K562 (cell line): Measurements from ENCODE around the gene SERINC5. TPM values are rescaled to one million over a fixed set of nuclear protein-coding genes. Genes with fewer than 3 reads are reported as not detected.

Experiments
- AFF1 ChIP-seq, 2 experiments: fragments of 450-650 bp; IDR thresholded peaks; 2 replicates each; pipeline ENCODE4 v1.6.1; 2018; ENCODE audit warnings: mild to moderate bottlenecking in 2 of 2, low read depth in 1 of 2; ENCODE audit not compliant: partially characterized antibody in 2 of 2
- ATF6 ChIP-seq: sonication (generic); formaldehyde crosslinking; IDR thresholded peaks from 2 replicates; pipeline ENCODE4 v1.4.0; 2020; ENCODE audit warnings: mild to moderate bottlenecking, missing genetic modification reagents
- DIDO1 ChIP-seq: fragments of 450-650 bp; IDR thresholded peaks from 2 replicates; pipeline ENCODE4 v1.6.1; 2016; ENCODE audit warnings: low read depth, missing biosample characterization, missing genetic modification characterization
- E4F1 ChIP-seq: fragments of 250-450 bp; sonication (Bioruptor Pico); IDR thresholded peaks from 2 replicates; pipeline ENCODE4 v1.5.0; 2021; ENCODE audit warnings: mild to moderate bottlenecking, borderline replicate concordance
- ETV1 ChIP-seq: fragments of 450-650 bp; conservative IDR thresholded peaks from 2 replicates; pipeline ENCODE4 v1.6.1; 2016; ENCODE audit warnings: missing genetic modification characterization, control low read depth, low read depth, missing compliant biosample characterization
- GTF2A2 ChIP-seq: IDR thresholded peaks from 2 replicates; pipeline ENCODE4 v1.6.1; 2016; ENCODE audit warnings: mild to moderate bottlenecking, missing genetic modification characterization, missing compliant biosample characterization
- HMG20B ChIP-seq: fragments of 250-450 bp; sonication (Bioruptor Pico); IDR thresholded peaks from 2 replicates; pipeline ENCODE4 v1.5.0; 2021; ENCODE audit warnings: mild to moderate bottlenecking
- JUN ChIP-seq, 2 experiments: sonication (generic) in 1 of 2; formaldehyde crosslinking in 1 of 2; IDR thresholded peaks; 2 replicates each; pipeline versions ENCODE4 v1.6.1 to v1.8.0; 2012 to 2022; ENCODE audit warnings: borderline replicate concordance in 2 of 2, mild to moderate bottlenecking in 2 of 2, improper control_type of control experiment in 1 of 2, low read depth in 1 of 2, low read length in 1 of 2, missing genetic modification reagents in 1 of 2
- KLF16 ChIP-seq: IDR thresholded peaks from 2 replicates; pipeline ENCODE4 v1.6.1; 2016; ENCODE audit warnings: antibody characterized with exemption
- PHF20 ChIP-seq: fragments of 450-650 bp; IDR thresholded peaks from 2 replicates; pipeline ENCODE4 v1.6.1; 2018; ENCODE audit not compliant: partially characterized antibody
- RBM25 ChIP-seq: fragments of 200-400 bp; formaldehyde crosslinking; IDR thresholded peaks from 2 replicates; pipeline ENCODE4 v1.6.1; 2018; ENCODE audit warnings: low read length, low read depth, moderate library complexity; ENCODE audit not compliant: severe bottlenecking
- SFPQ ChIP-seq: fragments of 200-400 bp; formaldehyde crosslinking; IDR thresholded peaks from 2 replicates; pipeline ENCODE4 v1.6.1; 2017; ENCODE audit warnings: mild to moderate bottlenecking, low read depth, low read length, moderate library complexity
- XRCC3 ChIP-seq: fragments of 450-650 bp; IDR thresholded peaks from 2 replicates; pipeline ENCODE4 v1.6.1; 2017; ENCODE audit warnings: mild to moderate bottlenecking, moderate library complexity
- ZBTB17 ChIP-seq: fragments of 450-650 bp; formaldehyde crosslinking; IDR thresholded peaks from 2 replicates; pipeline ENCODE4 v1.4.0; 2020; ENCODE audit warnings: mild to moderate bottlenecking
- ZNF146 ChIP-seq: IDR thresholded peaks from one replicate; pipeline ENCODE4 v1.6.1; 2018; ENCODE audit warnings: missing compliant biosample characterization; ENCODE audit not compliant: unreplicated experiment
- ZNF717 ChIP-seq: fragments of 250-450 bp; sonication (Bioruptor Pico); IDR thresholded peaks from 2 replicates; pipeline ENCODE4 v1.5.0; 2021
- polyA plus RNA-seq, 8 experiments: library from polyadenylated mRNA; depleted of rRNA in 4 of 8; stranded (reverse) in 5 of 8; unstranded in 3 of 8; fragments of >200 nt; fragmentation: Nextera tagmentation in 2 of 8; fragmentation: Illumina TruSeq in 1 of 8; extraction: Ambion mirVana in 2 of 8; extraction: Trizol in 1 of 8; gene quantifications; 2 replicates each; pipeline versions ENCODE4 v1.2.1 to v1.2.3, GENCODE V29; 2011 to 2014; ENCODE audit warnings: inconsistent platforms in 1 of 8, missing spikeins in 1 of 8
- total RNA-seq, 7 experiments: library from RNA; depleted of rRNA in 6 of 7; stranded (reverse); fragments of >200 nt in 6 of 7; fragmentation: Illumina TruSeq in 2 of 7; extraction: Trizol in 2 of 7; gene quantifications; 2 replicates each; pipeline versions ENCODE4 v1.2.1 to v1.2.3, GENCODE V29; 2011 to 2021; ENCODE audit warnings: low replicate concordance in 1 of 7

The SERINC5 gene
- total and polyA plus RNA-seq, 9 of the 15 experiments (the other 6 are each of a cell fraction or from before 2014, with no cell fraction given): 1.4 to 7.9 (median 3.7) TPM

- no peak for TF ChIP-seq AFF1 (IDR thresholded peaks at IDR 0.05; ENCODE audit: low read depth in 1 of 2, partially characterized antibody in 2 of 2)
- TF ChIP-seq JUN (IDR thresholded peaks at IDR 0.05; ENCODE audit: borderline replicate concordance, low read depth, low read length): peak; percentile 61; the same call in 1 of the 2 replicates
- TF ChIP-seq JUN (CRISPR knock-in tag; IDR thresholded peaks at IDR 0.05; ENCODE audit: borderline replicate concordance): no peak
- no peak for TF ChIP-seq E4F1
- no peak for TF ChIP-seq GTF2A2 (tag)
- TF ChIP-seq ZBTB17 (CRISPR knock-in tag): no peak
- TF ChIP-seq XRCC3: no peak
- TF ChIP-seq PHF20: no peak
- TF ChIP-seq ZNF717 (CRISPR knock-in tag): no peak
- peak; percentile 57 for TF ChIP-seq KLF16
- TF ChIP-seq ATF6 (CRISPR knock-in tag): no peak
- TF ChIP-seq ETV1 (tag): peak; percentile 82
- TF ChIP-seq RBM25: no peak
- no peak for TF ChIP-seq SFPQ
- TF ChIP-seq ZNF146: no peak
- TF ChIP-seq DIDO1 (tag): no peak
- no peak for TF ChIP-seq HMG20B (CRISPR knock-in tag)
These were observed 179.5 kb downstream of the SERINC5 start (continued) for GRCh38 chr5:80076131-80077050.
